VCaP (cell line): ENCODE data around the gene RRAS2.
"Not testable (repeated sequence)": the region's sequence is repeated elsewhere in the genome, so short reads cannot be mapped to it uniquely, and the experiment has no call there.

Experiments used
- H3K27ac ChIP-seq: fragments of 450-650 bp; 2 replicates; pipeline ENCODE4 v1.5.1; 2017
- CTCF ChIP-seq: fragments of 450-650 bp; conservative IDR thresholded peaks from 2 replicates; pipeline ENCODE4 v1.5.1; 2017; ENCODE audit warnings: mild to moderate bottlenecking, moderate library complexity

The RRAS2 gene

GRCh38 chr11:14305649-14306048 is 53.3 kb downstream of the RRAS2 start:
- no peak for TF ChIP-seq CTCF
- H3K27ac ChIP-seq: no peak overlapping the region

GRCh38 chr11:14304601-14305000 is 54.4 kb downstream of the RRAS2 start:
- no peak for TF ChIP-seq CTCF
- H3K27ac ChIP-seq: no peak overlapping the region

- H3K27ac ChIP-seq: no peak overlapping the region
- peak; percentile 89 for TF ChIP-seq CTCF
Measured at GRCh38 chr11:14300661-14301304, 58.2 kb downstream of the RRAS2 start.

GRCh38 chr11:14299921-14300320 is 59.1 kb downstream of the RRAS2 start:
- no peak for TF ChIP-seq CTCF
- no peak overlapping the region for H3K27ac ChIP-seq

GRCh38 chr11:14290422-14290821 is 68.6 kb downstream of the RRAS2 start:
- H3K27ac ChIP-seq: no peak overlapping the region
- TF ChIP-seq CTCF: no peak

GRCh38 chr11:14288189-14288935 is 70.6 kb downstream of the RRAS2 start:
- no peak for TF ChIP-seq CTCF
- peak overlapping the region; percentile 55 for H3K27ac ChIP-seq

- H3K27ac ChIP-seq: not testable (repeated sequence)
Measured at GRCh38 chr11:14278869-14279268, 80.1 kb downstream of the RRAS2 start.

GRCh38 chr11:14275076-14275475 is 83.9 kb downstream of the RRAS2 start:
- TF ChIP-seq CTCF: no peak
- no peak overlapping the region for H3K27ac ChIP-seq
